ENCODE results near the gene IL15RA. TPM values are rescaled to one million over a fixed set of nuclear protein-coding genes. Genes with fewer than 3 reads are reported as not detected.

IL15RA gene
- total RNA-seq, 1 experiment from 2014 or later, result 1.9 TPM

- no peak for TF ChIP-seq NFATC4 (CRISPR knock-in tag; IDR thresholded peaks at IDR 0.05)
- TF ChIP-seq FOXP4 (CRISPR knock-in tag; IDR thresholded peaks at IDR 0.05), result no peak
- TF ChIP-seq PRRX2 (CRISPR knock-in tag; IDR thresholded peaks at IDR 0.05), result no peak
- TF ChIP-seq ZNF281 (CRISPR knock-in tag; IDR thresholded peaks at IDR 0.05), result no peak
- TF ChIP-seq JUN (CRISPR knock-in tag; IDR thresholded peaks at IDR 0.05), result no peak
- TF ChIP-seq FOXK1 (CRISPR knock-in tag; IDR thresholded peaks at IDR 0.05), result no peak
- TF ChIP-seq ZNF263 (CRISPR knock-in tag; IDR thresholded peaks at IDR 0.05; ENCODE audit: low read depth), result no peak
- TF ChIP-seq NFYB (CRISPR knock-in tag; conservative IDR thresholded peaks at IDR 0.05; ENCODE audit: low read depth), result no peak
- no peak for TF ChIP-seq MAX (CRISPR knock-in tag; IDR thresholded peaks at IDR 0.05)
- no peak for TF ChIP-seq CBFB (CRISPR knock-in tag; IDR thresholded peaks at IDR 0.05; ENCODE audit: low read depth)
- TF ChIP-seq EMX1 (CRISPR knock-in tag; IDR thresholded peaks at IDR 0.05), result no peak
- TF ChIP-seq ZNF138 (CRISPR knock-in tag; conservative IDR thresholded peaks at IDR 0.05), result no peak
- no peak for TF ChIP-seq SMAD4 (CRISPR knock-in tag; IDR thresholded peaks at IDR 0.05)
- TF ChIP-seq RORB (CRISPR knock-in tag; IDR thresholded peaks at IDR 0.05), result no peak
- no peak for TF ChIP-seq TCF7 (CRISPR knock-in tag; IDR thresholded peaks at IDR 0.05; ENCODE audit: low read depth)
- TF ChIP-seq FOXJ3 (CRISPR knock-in tag; IDR thresholded peaks at IDR 0.05; ENCODE audit: borderline replicate concordance), result no peak
- TF ChIP-seq NR2C2 (CRISPR knock-in tag; IDR thresholded peaks at IDR 0.05), result no peak
These were observed at the start of gene IL15RA (continued) for GRCh38 chr10:5977471-5978229.

GRCh38 chr10:6025683-6026255 lies 48.4 kb upstream of the IL15RA start:
- ChIA-PET POLR2A (no interaction called here), CTCF (no interaction called here)
- Mint-ChIP-seq H3K9me3 (peaks cover 13% of the 10 kb centered on the region), H3K4me1 (no peaks in the 10 kb centered on the region), H3K36me3 (peaks cover 9% of the 10 kb centered on the region), H3K27ac (no peak overlapping the region), H3K4me3 (no peak overlapping the region), H3K27me3 (ENCODE audit: low read depth) (no peaks in the 10 kb centered on the region; the same call in 1 of the 2 replicates)
- DNase-seq (ENCODE audit: low spot score) (no peak), ATAC-seq (no peak)
- TF ChIP-seq ESRRA (CRISPR knock-in tag; IDR thresholded peaks at IDR 0.05; ENCODE audit: borderline replicate concordance) (no peak), PREB (CRISPR knock-in tag; IDR thresholded peaks at IDR 0.05; ENCODE audit: borderline replicate concordance) (no peak), ETV6 (CRISPR knock-in tag; IDR thresholded peaks at IDR 0.05) (no peak), CREB1 (CRISPR knock-in tag; IDR thresholded peaks at IDR 0.05) (no peak), SMAD3 (CRISPR knock-in tag; IDR thresholded peaks at IDR 0.05; ENCODE audit: borderline replicate concordance) (no peak), MYBL2 (CRISPR knock-in tag; IDR thresholded peaks at IDR 0.05) (no peak), TCF7 (CRISPR knock-in tag; IDR thresholded peaks at IDR 0.05; ENCODE audit: low read depth) (no peak), FOXP1 (CRISPR knock-in tag; IDR thresholded peaks at IDR 0.05; ENCODE audit: borderline replicate concordance) (no peak), TP53 (CRISPR knock-in tag; IDR thresholded peaks at IDR 0.05) (no peak), ATF3 (CRISPR knock-in tag; conservative IDR thresholded peaks at IDR 0.05) (no peak), PRRX2 (CRISPR knock-in tag; IDR thresholded peaks at IDR 0.05) (no peak), ATF1 (CRISPR knock-in tag; IDR thresholded peaks at IDR 0.05) (no peak), SOX15 (CRISPR knock-in tag; IDR thresholded peaks at IDR 0.05) (no peak), ERG (CRISPR knock-in tag; IDR thresholded peaks at IDR 0.05) (no peak)

All from WTC11 (cell line).